G401.6 (cell line): ENCODE measurements around the gene ZNF598.
"Not testable (repeated sequence)": the region's sequence is repeated elsewhere in the genome, so short reads cannot be mapped to it uniquely, and the experiment has no call there.

Experiments
- FAIRE-seq: peaks from 2 replicates; lab custom pipeline; 2012; peaks lifted over from hg19 to GRCh38; lab: Jason Lieb, UNC

The ZNF598 gene

GRCh38 chr16:2040041-2040786, 30.6 kb upstream of the ZNF598 start:
- no peak for FAIRE-seq

GRCh38 chr16:2039274-2040031, 29.8 kb upstream of the ZNF598 start:
- FAIRE-seq, result no peak

- no peak for FAIRE-seq
Observed at GRCh38 chr16:2038382-2039231, 29.0 kb upstream of the ZNF598 start.

GRCh38 chr16:2037647-2038381, 28.2 kb upstream of the ZNF598 start:
- FAIRE-seq, result no peak

- no peak for FAIRE-seq
Observed at GRCh38 chr16:2037115-2037514, 27.5 kb upstream of the ZNF598 start.

GRCh38 chr16:2036200-2036966, 26.8 kb upstream of the ZNF598 start:
- no peak for FAIRE-seq

GRCh38 chr16:2035431-2036199, 26.0 kb upstream of the ZNF598 start:
- FAIRE-seq, result no peak

- FAIRE-seq, result no peak
Observed at GRCh38 chr16:2034696-2035430, 25.2 kb upstream of the ZNF598 start.

- not testable (repeated sequence) for FAIRE-seq
Observed at GRCh38 chr16:2033909-2034695, 24.5 kb upstream of the ZNF598 start.

GRCh38 chr16:2033057-2033908, 23.7 kb upstream of the ZNF598 start:
- no peak for FAIRE-seq

- no peak for FAIRE-seq
Observed at GRCh38 chr16:2032285-2033056, 22.9 kb upstream of the ZNF598 start.

GRCh38 chr16:2031081-2031577, 21.5 kb upstream of the ZNF598 start:
- FAIRE-seq, result no peak

GRCh38 chr16:2030036-2030435, 20.4 kb upstream of the ZNF598 start:
- FAIRE-seq, result no peak

- no peak for FAIRE-seq
Observed at GRCh38 chr16:2029350-2029749, 19.7 kb upstream of the ZNF598 start.

GRCh38 chr16:2028620-2029220, 19.1 kb upstream of the ZNF598 start:
- FAIRE-seq, result no peak

- FAIRE-seq, result no peak
Observed at GRCh38 chr16:2028146-2028545, 18.5 kb upstream of the ZNF598 start.
